Posterior vena cava (tissue), 2 donors: ENCODE results near the gene KCNG2. TPM values are rescaled to one million over a fixed set of nuclear protein-coding genes. Genes with fewer than 3 reads are reported as not detected.

ENCODE experiments used
- DNase-seq: peaks from one replicate; pipeline ENCODE4 v3.0.0-alpha.2; 2020; ENCODE audit warnings: low spot score
- intact Hi-C, 2 donors: fragments of 100-400 bp; cut with DNase I; formaldehyde crosslinking; loops; one replicate each; pipeline versions ENCODE4 v1.14.1 to v1.14.2; 2022 to 2023
- total RNA-seq, 2 donors: library from RNA; stranded (reverse); fragmentation: NEBNext Ultra II Directional; extraction: Animal tissue kit (Norgen Biotek cat#: 25700); gene quantifications; one replicate each; pipeline ENCODE4 v1.2.1, GENCODE V29; 2021
- donor health status: DM: yes; HTN: yes; CAD: no.
- donor health status: DM: yes; HTN: yes; CAD: no.

The KCNG2 gene
- total RNA-seq, 2 donors from 2014 or later: 0.38 to 0.56 TPM

DNA sequence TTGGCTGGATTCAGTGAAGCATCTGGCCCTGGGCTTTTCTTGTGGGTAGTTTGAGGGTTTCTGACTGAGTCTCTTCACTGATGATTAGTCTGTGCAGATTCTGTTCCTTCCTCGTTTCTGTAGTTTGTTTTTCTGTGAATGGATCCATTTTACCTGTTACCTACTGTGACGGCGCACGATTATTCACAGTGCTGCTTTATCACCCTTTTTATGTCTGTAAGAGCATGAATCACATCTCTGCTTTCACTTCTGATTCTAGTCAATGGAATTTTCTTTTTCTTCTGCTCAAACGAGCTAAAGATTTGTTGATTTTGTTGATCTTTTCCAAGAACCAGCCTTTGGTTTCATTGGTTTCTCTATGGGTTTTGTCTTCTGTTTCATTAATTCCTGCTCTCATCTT lies 92.9 kb downstream of the KCNG2 start:
- intact Hi-C loops: no loop called here
- no peak for DNase-seq

- DNase-seq: no peak
- intact Hi-C loops: no loop called here
These were observed 99.0 kb downstream of the KCNG2 start for GRCh38 chr18:79896738-79897137.

DNA sequence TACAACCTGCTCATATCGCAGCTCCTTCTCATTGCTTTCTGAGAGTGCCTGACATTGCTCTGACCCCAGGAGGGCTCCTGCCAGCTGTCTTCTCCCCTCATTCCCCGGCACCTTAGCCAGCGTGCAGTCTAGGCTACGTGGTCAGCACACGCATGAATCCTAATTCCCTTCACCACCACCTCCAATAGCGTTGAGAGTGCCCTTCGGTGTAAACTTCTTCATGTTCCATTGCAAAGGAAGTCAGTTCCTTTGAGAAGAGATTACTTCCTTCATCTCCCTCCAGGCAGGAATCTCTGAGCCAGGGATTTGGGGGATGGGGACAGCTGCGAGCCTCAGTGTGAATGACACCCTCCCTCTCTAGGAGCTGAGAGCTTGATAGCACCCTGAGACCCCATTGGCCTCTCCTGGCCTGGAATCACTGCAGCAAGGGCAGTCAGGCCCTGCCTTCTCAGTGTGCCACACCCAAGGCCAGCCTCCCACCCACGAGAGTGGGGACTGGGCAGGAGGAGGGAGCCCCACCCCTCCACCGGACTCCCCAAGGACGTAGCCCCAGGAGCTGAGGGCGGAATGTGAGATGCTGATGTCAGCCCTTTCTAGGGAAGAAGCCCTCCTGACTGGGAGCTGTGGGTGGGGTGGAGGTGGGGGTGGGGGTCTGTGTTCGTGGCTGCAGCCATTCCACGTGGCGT lies 100.3 kb downstream of the KCNG2 start:
- no peak for DNase-seq
- intact Hi-C loops: no loop called here

- no peak for DNase-seq
- intact Hi-C loops: no loop called here
These were observed 101.3 kb downstream of the KCNG2 start for GRCh38 chr18:79898952-79899608.

- intact Hi-C loops: no loop called here
- DNase-seq: no peak
These were observed 102.1 kb downstream of the KCNG2 start for GRCh38 chr18:79899609-79900445.

GRCh38 chr18:79900610-79901570 lies 103.2 kb downstream of the KCNG2 start:
- DNase-seq: peak; percentile 75
- intact Hi-C loops: no loop called here

DNA sequence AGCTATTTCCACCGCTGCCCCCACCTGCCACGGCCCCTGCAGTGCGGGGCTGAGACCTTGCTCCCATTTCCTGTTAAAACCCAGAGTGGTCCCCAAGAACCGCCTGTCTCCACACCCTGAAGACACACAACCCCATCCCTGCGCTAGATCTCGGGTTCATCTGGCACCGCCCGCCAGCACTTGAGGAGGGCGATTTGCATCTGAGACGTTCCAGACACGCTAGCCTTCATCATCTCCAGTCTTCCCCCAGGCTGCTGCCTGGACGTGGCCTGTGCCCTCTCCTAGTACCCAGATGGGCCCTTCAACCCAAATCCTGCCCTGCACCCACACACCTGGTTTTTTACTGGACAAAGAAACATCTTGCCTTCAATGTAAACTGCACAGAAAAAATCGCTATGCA lies 103.9 kb downstream of the KCNG2 start:
- intact Hi-C loops: no loop called here

GRCh38 chr18:79902075-79902474 lies 104.3 kb downstream of the KCNG2 start:
- intact Hi-C loops: no loop called here
- DNase-seq: no peak

More for the DNA sequence above, 103.9 kb downstream of the KCNG2 start:
- DNase-seq: no peak

GRCh38 chr18:79902640-79903039 lies 104.9 kb downstream of the KCNG2 start:
- peak; percentile 70 for DNase-seq
- intact Hi-C loops: no loop called here

GRCh38 chr18:79903071-79903635 lies 105.4 kb downstream of the KCNG2 start:
- peak; percentile 78 for DNase-seq
- intact Hi-C loops: no loop called here

DNA sequence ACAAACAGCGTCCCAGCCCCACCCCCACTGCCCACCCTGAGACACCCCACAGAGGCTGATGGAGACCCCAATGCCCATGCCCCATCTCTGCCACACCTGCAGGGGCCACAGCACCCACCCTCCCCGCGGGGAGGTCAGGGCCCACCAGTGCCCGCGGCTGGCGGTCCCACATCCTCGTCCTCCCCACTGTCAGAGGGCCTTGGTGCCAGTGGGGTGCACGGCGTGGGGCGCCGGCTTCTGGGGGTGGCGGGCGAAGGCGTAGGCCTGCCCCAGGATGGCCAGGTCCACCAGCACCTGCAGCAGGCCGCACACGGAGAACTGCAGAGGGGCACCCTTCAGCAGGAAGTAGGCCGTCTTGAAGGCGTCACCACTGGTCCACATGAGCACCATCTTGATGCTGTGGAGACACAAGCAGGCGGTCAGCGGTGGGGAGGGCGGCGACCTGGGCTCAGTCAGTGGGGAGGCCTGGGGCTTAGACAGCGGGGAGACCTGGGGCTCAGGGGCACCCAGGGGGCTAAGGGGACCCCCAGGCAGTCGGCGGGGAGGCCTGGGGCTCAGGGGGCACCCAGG lies 106.1 kb downstream of the KCNG2 start:
- DNase-seq: peak; percentile 76
- intact Hi-C loops: no loop called here

GRCh38 chr18:79904357-79905147 lies 106.8 kb downstream of the KCNG2 start:
- intact Hi-C loops: no loop called here
- peak; percentile 78 for DNase-seq

- DNase-seq: peak; percentile 74
- intact Hi-C loops: no loop called here
These were observed 107.7 kb downstream of the KCNG2 start for GRCh38 chr18:79905389-79905911.

GRCh38 chr18:79905993-79906392 lies 108.3 kb downstream of the KCNG2 start:
- DNase-seq: no peak

DNA sequence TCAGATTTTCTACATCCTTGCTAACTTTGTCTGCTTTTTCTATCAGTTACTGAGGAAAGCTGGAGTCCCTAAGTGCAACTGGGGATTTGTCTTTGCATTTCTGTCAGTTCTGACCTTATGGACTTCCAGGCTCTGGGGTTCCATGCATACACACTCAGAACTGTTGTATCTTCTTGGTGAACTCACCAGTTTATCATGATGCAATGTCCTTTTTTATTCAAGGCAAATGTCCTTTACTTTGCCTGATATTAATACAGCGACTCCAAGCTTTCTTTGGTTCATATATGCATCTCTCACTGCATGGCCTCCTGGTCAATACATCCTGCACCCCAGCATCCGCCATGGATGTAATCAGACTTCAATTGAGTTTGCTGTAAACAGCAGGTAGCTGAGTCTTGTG lies 109.0 kb downstream of the KCNG2 start:
- DNase-seq: no peak
- intact Hi-C loops: no loop called here

More at GRCh38 chr18:79905993-79906392, 108.3 kb downstream of the KCNG2 start:
- intact Hi-C loops: no loop called here

GRCh38 chr18:79910563-79911343 lies 113.0 kb downstream of the KCNG2 start:
- no peak for DNase-seq
- intact Hi-C loops: no loop called here
